H1 (cell line): Measurements from ENCODE around the gene TMEM135. TPM values are rescaled to one million over a fixed set of nuclear protein-coding genes. Genes with fewer than 3 reads are reported as not detected.

Experiments used
- BACH1 ChIP-seq: IDR thresholded peaks from 2 replicates; pipeline ENCODE4 v1.6.1; 2012; ENCODE audit warnings: low read length, improper control_type of control experiment
- CHD1 ChIP-seq: IDR thresholded peaks from 2 replicates; pipeline ENCODE4 v1.6.1; 2012; ENCODE audit warnings: low read depth, low read length, improper control_type of control experiment
- CTBP2 ChIP-seq: IDR thresholded peaks from 2 replicates; pipeline ENCODE4 v1.7.0; 2011; ENCODE audit warnings: borderline replicate concordance, mild to moderate bottlenecking, moderate library complexity, mixed read lengths, low read length; ENCODE audit not compliant: insufficient read depth, insufficient read length
- MAFK ChIP-seq: IDR thresholded peaks from 2 replicates; pipeline ENCODE4 v1.6.1; 2012; ENCODE audit warnings: low read depth, mild to moderate bottlenecking, improper control_type of control experiment, low read length
- SRF ChIP-seq: IDR thresholded peaks from 2 replicates; pipeline ENCODE4 v1.6.1; 2011; ENCODE audit warnings: mild to moderate bottlenecking, low read depth, low read length, moderate library complexity
- polyA plus RNA-seq, 7 experiments: library from polyadenylated mRNA; depleted of rRNA in 3 of 7; stranded (reverse) in 5 of 7; unstranded in 2 of 7; fragments of >200 nt in 5 of 7; fragments of 200-250 nt in 2 of 7; gene quantifications; 1 replicate in 5 of 7; 2 replicates in 1 of 7; 4 replicates in 1 of 7; pipeline versions ENCODE4 v1.2.1 to v1.2.3, GENCODE V29; 2011 to 2013; ENCODE audit warnings: missing spikeins in 2 of 7, mixed read lengths in 2 of 7
- total RNA-seq: library from RNA; stranded (reverse); fragmentation: NEBNext Ultra II Directional; extraction: Animal tissue kit (Norgen Biotek cat#: 25700); gene quantifications from 2 replicates; pipeline ENCODE4 v1.2.1, GENCODE V29; 2021
- TF ChIP-seq, protein P1 (sequence below): fragments of 300-600 bp; sonication (generic); IDR thresholded peaks from 2 replicates; pipeline ENCODE4 v1.7.1; 2012; ENCODE audit warnings: low read length, moderate library complexity, mild to moderate bottlenecking, inconsistent platforms; ENCODE audit not compliant: insufficient replicate concordance

TMEM135 gene
- total and polyA plus RNA-seq, 2 of the 8 experiments (the other 6 are each of a cell fraction or from before 2014, with no cell fraction given) = 9.3 to 31.3 TPM

DNA sequence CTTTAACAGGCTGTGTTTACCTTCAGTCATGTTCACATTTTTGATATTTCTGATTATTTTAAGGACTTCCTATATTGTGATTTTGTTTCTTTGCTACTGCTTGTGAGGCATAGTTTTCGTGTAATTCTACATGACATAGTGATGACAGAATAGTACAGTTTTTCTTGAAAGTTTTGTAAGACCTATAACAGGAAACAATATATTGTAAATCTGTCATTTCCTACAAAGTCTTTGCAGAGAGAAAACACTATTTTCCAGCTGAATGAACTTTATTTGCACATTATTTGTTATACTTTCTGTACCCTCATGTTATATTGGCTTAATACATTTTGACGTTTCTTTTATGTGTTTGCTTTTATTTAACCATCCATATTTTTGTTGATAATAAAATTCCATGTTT lies 191.1 kb downstream of the TMEM135 start (continued):
- TF ChIP-seq, protein P1, sequence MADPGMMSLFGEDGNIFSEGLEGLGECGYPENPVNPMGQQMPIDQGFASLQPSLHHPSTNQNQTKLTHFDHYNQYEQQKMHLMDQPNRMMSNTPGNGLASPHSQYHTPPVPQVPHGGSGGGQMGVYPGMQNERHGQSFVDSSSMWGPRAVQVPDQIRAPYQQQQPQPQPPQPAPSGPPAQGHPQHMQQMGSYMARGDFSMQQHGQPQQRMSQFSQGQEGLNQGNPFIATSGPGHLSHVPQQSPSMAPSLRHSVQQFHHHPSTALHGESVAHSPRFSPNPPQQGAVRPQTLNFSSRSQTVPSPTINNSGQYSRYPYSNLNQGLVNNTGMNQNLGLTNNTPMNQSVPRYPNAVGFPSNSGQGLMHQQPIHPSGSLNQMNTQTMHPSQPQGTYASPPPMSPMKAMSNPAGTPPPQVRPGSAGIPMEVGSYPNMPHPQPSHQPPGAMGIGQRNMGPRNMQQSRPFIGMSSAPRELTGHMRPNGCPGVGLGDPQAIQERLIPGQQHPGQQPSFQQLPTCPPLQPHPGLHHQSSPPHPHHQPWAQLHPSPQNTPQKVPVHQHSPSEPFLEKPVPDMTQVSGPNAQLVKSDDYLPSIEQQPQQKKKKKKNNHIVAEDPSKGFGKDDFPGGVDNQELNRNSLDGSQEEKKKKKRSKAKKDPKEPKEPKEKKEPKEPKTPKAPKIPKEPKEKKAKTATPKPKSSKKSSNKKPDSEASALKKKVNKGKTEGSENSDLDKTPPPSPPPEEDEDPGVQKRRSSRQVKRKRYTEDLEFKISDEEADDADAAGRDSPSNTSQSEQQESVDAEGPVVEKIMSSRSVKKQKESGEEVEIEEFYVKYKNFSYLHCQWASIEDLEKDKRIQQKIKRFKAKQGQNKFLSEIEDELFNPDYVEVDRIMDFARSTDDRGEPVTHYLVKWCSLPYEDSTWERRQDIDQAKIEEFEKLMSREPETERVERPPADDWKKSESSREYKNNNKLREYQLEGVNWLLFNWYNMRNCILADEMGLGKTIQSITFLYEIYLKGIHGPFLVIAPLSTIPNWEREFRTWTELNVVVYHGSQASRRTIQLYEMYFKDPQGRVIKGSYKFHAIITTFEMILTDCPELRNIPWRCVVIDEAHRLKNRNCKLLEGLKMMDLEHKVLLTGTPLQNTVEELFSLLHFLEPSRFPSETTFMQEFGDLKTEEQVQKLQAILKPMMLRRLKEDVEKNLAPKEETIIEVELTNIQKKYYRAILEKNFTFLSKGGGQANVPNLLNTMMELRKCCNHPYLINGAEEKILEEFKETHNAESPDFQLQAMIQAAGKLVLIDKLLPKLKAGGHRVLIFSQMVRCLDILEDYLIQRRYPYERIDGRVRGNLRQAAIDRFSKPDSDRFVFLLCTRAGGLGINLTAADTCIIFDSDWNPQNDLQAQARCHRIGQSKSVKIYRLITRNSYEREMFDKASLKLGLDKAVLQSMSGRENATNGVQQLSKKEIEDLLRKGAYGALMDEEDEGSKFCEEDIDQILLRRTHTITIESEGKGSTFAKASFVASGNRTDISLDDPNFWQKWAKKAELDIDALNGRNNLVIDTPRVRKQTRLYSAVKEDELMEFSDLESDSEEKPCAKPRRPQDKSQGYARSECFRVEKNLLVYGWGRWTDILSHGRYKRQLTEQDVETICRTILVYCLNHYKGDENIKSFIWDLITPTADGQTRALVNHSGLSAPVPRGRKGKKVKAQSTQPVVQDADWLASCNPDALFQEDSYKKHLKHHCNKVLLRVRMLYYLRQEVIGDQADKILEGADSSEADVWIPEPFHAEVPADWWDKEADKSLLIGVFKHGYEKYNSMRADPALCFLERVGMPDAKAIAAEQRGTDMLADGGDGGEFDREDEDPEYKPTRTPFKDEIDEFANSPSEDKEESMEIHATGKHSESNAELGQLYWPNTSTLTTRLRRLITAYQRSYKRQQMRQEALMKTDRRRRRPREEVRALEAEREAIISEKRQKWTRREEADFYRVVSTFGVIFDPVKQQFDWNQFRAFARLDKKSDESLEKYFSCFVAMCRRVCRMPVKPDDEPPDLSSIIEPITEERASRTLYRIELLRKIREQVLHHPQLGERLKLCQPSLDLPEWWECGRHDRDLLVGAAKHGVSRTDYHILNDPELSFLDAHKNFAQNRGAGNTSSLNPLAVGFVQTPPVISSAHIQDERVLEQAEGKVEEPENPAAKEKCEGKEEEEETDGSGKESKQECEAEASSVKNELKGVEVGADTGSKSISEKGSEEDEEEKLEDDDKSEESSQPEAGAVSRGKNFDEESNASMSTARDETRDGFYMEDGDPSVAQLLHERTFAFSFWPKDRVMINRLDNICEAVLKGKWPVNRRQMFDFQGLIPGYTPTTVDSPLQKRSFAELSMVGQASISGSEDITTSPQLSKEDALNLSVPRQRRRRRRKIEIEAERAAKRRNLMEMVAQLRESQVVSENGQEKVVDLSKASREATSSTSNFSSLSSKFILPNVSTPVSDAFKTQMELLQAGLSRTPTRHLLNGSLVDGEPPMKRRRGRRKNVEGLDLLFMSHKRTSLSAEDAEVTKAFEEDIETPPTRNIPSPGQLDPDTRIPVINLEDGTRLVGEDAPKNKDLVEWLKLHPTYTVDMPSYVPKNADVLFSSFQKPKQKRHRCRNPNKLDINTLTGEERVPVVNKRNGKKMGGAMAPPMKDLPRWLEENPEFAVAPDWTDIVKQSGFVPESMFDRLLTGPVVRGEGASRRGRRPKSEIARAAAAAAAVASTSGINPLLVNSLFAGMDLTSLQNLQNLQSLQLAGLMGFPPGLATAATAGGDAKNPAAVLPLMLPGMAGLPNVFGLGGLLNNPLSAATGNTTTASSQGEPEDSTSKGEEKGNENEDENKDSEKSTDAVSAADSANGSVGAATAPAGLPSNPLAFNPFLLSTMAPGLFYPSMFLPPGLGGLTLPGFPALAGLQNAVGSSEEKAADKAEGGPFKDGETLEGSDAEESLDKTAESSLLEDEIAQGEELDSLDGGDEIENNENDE = no peak
- no peak for TF ChIP-seq BACH1
- no peak for TF ChIP-seq CTBP2
- TF ChIP-seq SRF = no peak
- TF ChIP-seq CHD1 = no peak
- TF ChIP-seq MAFK = no peak
